Measurements from ENCODE around the gene TPRG1L.

DNA sequence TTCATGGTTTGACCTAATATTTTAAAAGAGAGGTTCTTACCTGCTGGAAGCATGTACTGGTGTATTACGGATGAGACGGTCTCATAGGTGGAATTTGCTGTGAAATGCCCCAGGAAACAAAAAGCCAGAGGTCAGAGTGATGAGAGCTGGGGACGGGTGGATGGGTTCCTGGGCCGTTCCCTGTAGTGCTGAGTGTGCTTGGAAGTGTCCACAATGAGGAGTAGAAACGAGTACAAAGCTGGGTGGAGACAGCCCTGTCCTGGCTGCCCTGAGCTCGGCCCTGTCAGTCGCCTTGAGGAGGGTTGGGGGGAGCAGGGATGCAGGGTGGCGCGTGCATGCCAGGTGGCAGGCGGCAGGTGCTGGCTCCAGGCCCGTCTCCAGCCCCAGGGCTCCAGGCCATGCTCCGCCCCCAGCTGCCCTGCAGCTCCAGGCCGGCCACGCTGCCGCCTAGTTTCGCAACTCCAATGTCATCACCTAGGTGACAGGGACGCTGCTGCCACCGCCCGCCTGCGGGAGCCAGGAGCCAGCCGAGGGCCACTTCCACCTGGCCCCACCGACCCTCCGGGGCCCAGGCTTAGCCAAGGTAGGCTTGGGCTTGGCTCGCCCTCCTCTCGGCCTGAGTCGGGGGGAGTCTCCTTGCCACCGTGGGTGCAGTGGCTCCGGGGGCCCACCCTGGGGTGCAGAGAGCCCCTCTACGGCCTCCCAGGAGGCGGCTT, 43.9 kb downstream of the TPRG1L start:
- TF ChIP-seq, protein P1, sequence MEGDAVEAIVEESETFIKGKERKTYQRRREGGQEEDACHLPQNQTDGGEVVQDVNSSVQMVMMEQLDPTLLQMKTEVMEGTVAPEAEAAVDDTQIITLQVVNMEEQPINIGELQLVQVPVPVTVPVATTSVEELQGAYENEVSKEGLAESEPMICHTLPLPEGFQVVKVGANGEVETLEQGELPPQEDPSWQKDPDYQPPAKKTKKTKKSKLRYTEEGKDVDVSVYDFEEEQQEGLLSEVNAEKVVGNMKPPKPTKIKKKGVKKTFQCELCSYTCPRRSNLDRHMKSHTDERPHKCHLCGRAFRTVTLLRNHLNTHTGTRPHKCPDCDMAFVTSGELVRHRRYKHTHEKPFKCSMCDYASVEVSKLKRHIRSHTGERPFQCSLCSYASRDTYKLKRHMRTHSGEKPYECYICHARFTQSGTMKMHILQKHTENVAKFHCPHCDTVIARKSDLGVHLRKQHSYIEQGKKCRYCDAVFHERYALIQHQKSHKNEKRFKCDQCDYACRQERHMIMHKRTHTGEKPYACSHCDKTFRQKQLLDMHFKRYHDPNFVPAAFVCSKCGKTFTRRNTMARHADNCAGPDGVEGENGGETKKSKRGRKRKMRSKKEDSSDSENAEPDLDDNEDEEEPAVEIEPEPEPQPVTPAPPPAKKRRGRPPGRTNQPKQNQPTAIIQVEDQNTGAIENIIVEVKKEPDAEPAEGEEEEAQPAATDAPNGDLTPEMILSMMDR (IDR thresholded peaks at IDR 0.05), result no peak
- no peak for TF ChIP-seq EZH2 (IDR thresholded peaks at IDR 0.05)

Measured in neural progenitor cell (in vitro differentiated cells).